Endodermal cell (in vitro differentiated cells): Measurements from ENCODE around the gene NOP53. TPM values are rescaled to one million over a fixed set of nuclear protein-coding genes. Genes with fewer than 3 reads are reported as not detected.

Experiments
- DNase-seq: peaks from one replicate; pipeline ENCODE4 v3.0.0-alpha.2; 2017
- H3K27ac ChIP-seq: 2 replicates; pipeline ENCODE4 v1.5.1; 2013; ENCODE audit warnings: mild to moderate bottlenecking, low read depth, low read length, moderate library complexity
- H3K27me3 ChIP-seq: 2 replicates; pipeline ENCODE4 v1.6.1; 2013; ENCODE audit warnings: mild to moderate bottlenecking, low read length, moderate library complexity; ENCODE audit not compliant: insufficient read depth, control insufficient read depth, poor library complexity, severe bottlenecking
- H3K36me3 ChIP-seq: 2 replicates; pipeline ENCODE4 v1.7.0; 2013; ENCODE audit warnings: mild to moderate bottlenecking, low read length, moderate library complexity; ENCODE audit not compliant: control insufficient read depth, insufficient read depth
- H3K4me1 ChIP-seq: one replicate; pipeline ENCODE4 v1.7.0; 2013; ENCODE audit warnings: low read length; ENCODE audit not compliant: control insufficient read depth, insufficient read depth
- H3K4me3 ChIP-seq: 2 replicates; pipeline ENCODE4 v1.5.1; 2013; ENCODE audit warnings: mild to moderate bottlenecking, low read length, moderate library complexity
- H3K9ac ChIP-seq: 2 replicates; pipeline ENCODE4 v1.6.1; 2013; ENCODE audit warnings: mild to moderate bottlenecking, low read length, moderate library complexity; ENCODE audit not compliant: poor library complexity, severe bottlenecking; ENCODE audit errors: extremely low read depth
- H3K9me3 ChIP-seq: 2 replicates; pipeline ENCODE4 v1.6.1; 2013; ENCODE audit warnings: mild to moderate bottlenecking, low read length, moderate library complexity; ENCODE audit not compliant: control insufficient read depth
- H3K27ac Mint-ChIP-seq: 2 replicates; pipeline ENCODE4 v1.8.0; 2020; ENCODE audit warnings: mixed read lengths
- H3K27me3 Mint-ChIP-seq: 2 replicates; pipeline ENCODE4 v1.8.0; 2021; ENCODE audit warnings: mild to moderate bottlenecking, mixed read lengths; ENCODE audit not compliant: insufficient read depth
- H3K36me3 Mint-ChIP-seq: 2 replicates; pipeline ENCODE4 v1.8.0; 2020; ENCODE audit warnings: low read depth, mixed read lengths
- H3K4me1 Mint-ChIP-seq: 2 replicates; pipeline ENCODE4 v1.8.0; 2020; ENCODE audit warnings: mixed read lengths
- H3K4me3 Mint-ChIP-seq: 2 replicates; pipeline ENCODE4 v1.8.0; 2020; ENCODE audit warnings: mild to moderate bottlenecking, moderate library complexity, mixed read lengths
- H3K9me3 Mint-ChIP-seq: 2 replicates; pipeline ENCODE4 v1.8.0; 2020; ENCODE audit warnings: mild to moderate bottlenecking, mixed read lengths
- CTCF ChIP-seq: fragments of 200-600 bp; sonication (generic); conservative IDR thresholded peaks from 2 replicates; pipeline ENCODE4 v1.5.0; 2021; ENCODE audit warnings: antibody characterized with exemption, mild to moderate bottlenecking
- WGBS, 2 experiments: methylation state at CpG; one replicate each; pipeline versions ENCODE4 v1.1.5 to v1.1.7; 2013; ENCODE audit warnings: missing lambda C conversion rate in 2 of 2, mixed read lengths in 1 of 2; ENCODE audit not compliant: insufficient coverage in 1 of 2, insufficient read length in 1 of 2; 5-methylcytosine and 5-hydroxymethylcytosine counted together
- total RNA-seq, 2 donors: library from RNA; stranded (reverse); fragmentation: NEBNext Ultra II Directional in 1 of 2; extraction: Animal tissue kit (Norgen Biotek cat#: 25700) in 1 of 2; gene quantifications; 2 replicates in 1 of 2; 3 replicates in 1 of 2; pipeline ENCODE4 v1.2.1, GENCODE V29; 2021

The NOP53 gene
- total RNA-seq, 2 donors from 2014 or later = 190 to 258 TPM

- H3K9me3 Mint-ChIP-seq = peaks cover 13% of the 10 kb centered on the region
- peaks cover 3% of the 10 kb centered on the region for H3K36me3 Mint-ChIP-seq
- Histone ChIP-seq H3K27me3 (no peaks in the 10 kb centered on the region), H3K36me3 (no peaks in the 10 kb centered on the region), H3K9ac (no peak overlapping the region), H3K9me3 (peaks cover 5% of the 10 kb centered on the region), H3K4me3 (no peak overlapping the region), H3K4me1 (no peaks in the 10 kb centered on the region), H3K27ac (no peak overlapping the region)
- no peak overlapping the region for H3K27ac Mint-ChIP-seq
- H3K27me3 Mint-ChIP-seq = peaks cover 2% of the 10 kb centered on the region
- H3K4me1 Mint-ChIP-seq = peaks cover 5% of the 10 kb centered on the region
- H3K4me3 Mint-ChIP-seq = no peak overlapping the region
- DNase-seq = no peak
- no peak for TF ChIP-seq CTCF
- WGBS, 2 experiments = 93 to 98% methylated on average over 2 of the region's 2 CpGs
Measured at GRCh38 chr19:47796785-47797184, 51.4 kb downstream of the NOP53 start.

- Mint-ChIP-seq H3K27me3 (peaks cover 2% of the 10 kb centered on the region), H3K9me3 (peaks cover 6% of the 10 kb centered on the region), H3K4me1 (peaks cover 5% of the 10 kb centered on the region), H3K27ac (no peak overlapping the region), H3K4me3 (no peak overlapping the region), H3K36me3 (peaks cover 3% of the 10 kb centered on the region)
- Histone ChIP-seq H3K9ac (no peak overlapping the region), H3K9me3 (peaks cover 5% of the 10 kb centered on the region), H3K27me3 (no peaks in the 10 kb centered on the region), H3K4me3 (no peak overlapping the region), H3K27ac (no peak overlapping the region), H3K4me1 (no peaks in the 10 kb centered on the region), H3K36me3 (no peaks in the 10 kb centered on the region)
- TF ChIP-seq CTCF = no peak
- 75 to 76% methylated on average over 9 to 14 of the region's 14 CpGs for WGBS, 2 experiments
- DNase-seq = no peak
Measured at GRCh38 chr19:47797996-47798903, 52.9 kb downstream of the NOP53 start.

- H3K4me3 ChIP-seq = no peak overlapping the region
- no peaks in the 10 kb centered on the region for H3K36me3 ChIP-seq
- H3K27me3 Mint-ChIP-seq = peaks cover 2% of the 10 kb centered on the region
- 93% methylated on average over 3 to 4 of the region's 4 CpGs for WGBS, 2 experiments
- peaks cover 5% of the 10 kb centered on the region for H3K4me1 Mint-ChIP-seq
- H3K36me3 Mint-ChIP-seq = peaks cover 3% of the 10 kb centered on the region
- no peak overlapping the region for H3K27ac ChIP-seq
- H3K4me1 ChIP-seq = no peaks in the 10 kb centered on the region
- no peak overlapping the region for H3K4me3 Mint-ChIP-seq
- H3K9me3 ChIP-seq = peaks cover 5% of the 10 kb centered on the region
- no peaks in the 10 kb centered on the region for H3K27me3 ChIP-seq
- H3K27ac Mint-ChIP-seq = no peak overlapping the region
- H3K9me3 Mint-ChIP-seq = peaks cover 6% of the 10 kb centered on the region
- no peak overlapping the region for H3K9ac ChIP-seq
- TF ChIP-seq CTCF = no peak
- DNase-seq = no peak
Measured at GRCh38 chr19:47798904-47799266, 53.5 kb downstream of the NOP53 start.
